Ascending aorta (tissue), 2 donors: ENCODE results near the gene RABGAP1. TPM values are rescaled to one million over a fixed set of nuclear protein-coding genes. Genes with fewer than 3 reads are reported as not detected.

Source experiments
- DNase-seq, 2 donors: peaks; one replicate each; pipeline ENCODE4 v3.0.0-alpha.2; 2019; ENCODE audit warnings: low spot score in 2 of 2
- H3K27ac ChIP-seq, 2 donors: fragments of 200-600 bp; sonication (generic); one replicate each; pipeline ENCODE4 v1.5.1; 2016 to 2017; ENCODE audit warnings: mild to moderate bottlenecking in 1 of 2
- H3K27me3 ChIP-seq: fragments of 200-600 bp; sonication (generic); one replicate; pipeline ENCODE4 v1.5.1; 2017
- H3K36me3 ChIP-seq, 2 donors: fragments of 200-600 bp; sonication (generic); one replicate each; pipeline ENCODE4 v1.5.1; 2016
- H3K4me1 ChIP-seq, 2 donors: fragments of 200-600 bp; sonication (generic); one replicate each; pipeline ENCODE4 v1.5.1; 2016 to 2017; ENCODE audit warnings: mild to moderate bottlenecking in 1 of 2
- H3K4me3 ChIP-seq, 2 donors: fragments of 200-600 bp; sonication (generic); one replicate each; pipeline ENCODE4 v1.5.1; 2016 to 2017; ENCODE audit warnings: mild to moderate bottlenecking in 1 of 2
- H3K9me3 ChIP-seq, 2 donors: fragments of 200-600 bp; sonication (generic); one replicate each; pipeline ENCODE4 v1.5.1; 2016
- CTCF ChIP-seq, 3 experiments: fragments of 200-600 bp in 2 of 3; fragments of 450-650 bp in 1 of 3; sonication (generic) in 2 of 3; IDR thresholded peaks; one replicate each; pipeline ENCODE4 v1.5.1; 2016 to 2019; ENCODE audit warnings: antibody characterized with exemption in 3 of 3, mild to moderate bottlenecking in 1 of 3, moderate library complexity in 1 of 3
- intact Hi-C: fragments of 100-400 bp; cut with DNase I; formaldehyde crosslinking; loops from one replicate; pipeline ENCODE4 v1.15.1; 2023
- total RNA-seq: library from RNA; depleted of rRNA; stranded (reverse); fragments of >200 nt; gene quantifications from one replicate; pipeline ENCODE4 v1.1.0, GENCODE V29; 2016

Gene RABGAP1
- total RNA-seq, 1 donor from 2014 or later: 36.5 TPM

DNA sequence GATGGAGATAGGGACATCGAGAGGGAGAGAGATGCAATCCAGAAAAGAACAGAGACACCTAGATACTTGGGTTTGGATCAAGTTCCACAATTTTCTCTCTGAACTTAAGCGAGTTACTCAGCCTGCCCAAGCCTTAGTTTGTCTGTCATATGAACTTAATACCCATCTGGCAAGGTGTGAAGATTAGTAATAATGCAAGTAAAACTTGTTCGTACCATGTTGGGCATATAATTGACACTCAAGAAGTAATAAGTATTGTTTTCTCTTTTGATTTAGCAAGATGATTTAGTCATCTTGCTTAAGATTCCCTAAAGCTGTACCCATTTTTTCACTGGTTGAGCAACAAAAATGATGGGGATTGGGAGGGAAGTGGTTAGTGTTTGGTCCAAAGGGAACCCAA, 7.5 kb downstream of the RABGAP1 start:
- TF ChIP-seq CTCF (IDR thresholded peaks at IDR 0.05): no peak
- peaks cover 0 to 4% of the 10 kb centered on the region in 2 donors for H3K36me3 ChIP-seq
- H3K4me3 ChIP-seq: no peak overlapping the region
- H3K27ac ChIP-seq: no peak overlapping the region
- H3K9me3 ChIP-seq: no peaks in the 10 kb centered on the region
- peaks cover 5 to 19% of the 10 kb centered on the region in 2 donors for H3K4me1 ChIP-seq
- no peak for DNase-seq
- no peaks in the 10 kb centered on the region for H3K27me3 ChIP-seq
- intact Hi-C loops: no loop called here

GRCh38 chr9:122949696-122950095, 8.9 kb downstream of the RABGAP1 start:
- Histone ChIP-seq H3K36me3 (peaks cover 0 to under 1% of the 10 kb centered on the region in 2 donors), H3K4me3 (no peak overlapping the region), H3K9me3 (no peaks in the 10 kb centered on the region), H3K4me1 (peaks cover 10 to 27% of the 10 kb centered on the region in 2 donors), H3K27me3 (no peaks in the 10 kb centered on the region), H3K27ac (no peak overlapping the region)
- TF ChIP-seq CTCF (IDR thresholded peaks at IDR 0.05): no peak
- intact Hi-C loops: no loop called here
- DNase-seq: no peak

- TF ChIP-seq CTCF (IDR thresholded peaks at IDR 0.05): no peak
- Histone ChIP-seq H3K36me3 (no peaks in the 10 kb centered on the region), H3K4me3 (no peak overlapping the region), H3K27ac (no peak overlapping the region), H3K4me1 (peaks cover 10 to 31% of the 10 kb centered on the region in 2 donors), H3K9me3 (no peaks in the 10 kb centered on the region), H3K27me3 (no peaks in the 10 kb centered on the region)
- intact Hi-C loops: no loop called here
- no peak for DNase-seq
Measured at GRCh38 chr9:122950263-122950662, 9.4 kb downstream of the RABGAP1 start.

DNA sequence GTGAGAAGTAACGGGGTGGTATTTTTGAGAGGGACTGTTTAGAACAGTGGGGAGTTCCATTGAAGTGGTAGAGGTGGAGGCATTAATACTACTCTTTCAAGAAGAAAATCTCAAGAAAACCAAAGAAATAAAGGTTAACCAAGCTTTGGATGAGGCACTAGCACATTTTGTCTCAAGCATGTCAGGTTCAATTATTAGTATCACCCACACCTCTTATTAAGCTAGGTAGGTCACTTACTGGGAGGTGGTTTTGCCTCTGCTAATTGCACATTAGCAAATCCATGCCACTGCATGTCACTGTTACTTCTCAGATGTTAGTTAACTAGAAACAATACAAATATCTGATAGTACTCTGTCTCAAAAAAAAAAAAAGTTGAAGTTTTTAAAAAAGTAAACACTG, 10.2 kb downstream of the RABGAP1 start:
- Histone ChIP-seq H3K27ac (no peak overlapping the region), H3K9me3 (no peaks in the 10 kb centered on the region), H3K27me3 (no peaks in the 10 kb centered on the region), H3K4me3 (no peak overlapping the region), H3K4me1 (peaks cover 6 to 32% of the 10 kb centered on the region in 2 donors), H3K36me3 (no peaks in the 10 kb centered on the region)
- no peak for DNase-seq
- intact Hi-C loops: no loop called here
- no peak for TF ChIP-seq CTCF (IDR thresholded peaks at IDR 0.05)

GRCh38 chr9:122954253-122954691, 13.5 kb downstream of the RABGAP1 start:
- H3K9me3 ChIP-seq: no peaks in the 10 kb centered on the region
- H3K27ac ChIP-seq: peak overlapping the region; percentile 10 to 43
- no peak overlapping the region for H3K4me3 ChIP-seq
- intact Hi-C loops: no loop called here
- peaks cover 0 to 8% of the 10 kb centered on the region in 2 donors for H3K36me3 ChIP-seq
- DNase-seq: no peak
- H3K27me3 ChIP-seq: no peaks in the 10 kb centered on the region
- no peak for TF ChIP-seq CTCF (IDR thresholded peaks at IDR 0.05)
- peaks cover 5 to 27% of the 10 kb centered on the region in 2 donors for H3K4me1 ChIP-seq

DNA sequence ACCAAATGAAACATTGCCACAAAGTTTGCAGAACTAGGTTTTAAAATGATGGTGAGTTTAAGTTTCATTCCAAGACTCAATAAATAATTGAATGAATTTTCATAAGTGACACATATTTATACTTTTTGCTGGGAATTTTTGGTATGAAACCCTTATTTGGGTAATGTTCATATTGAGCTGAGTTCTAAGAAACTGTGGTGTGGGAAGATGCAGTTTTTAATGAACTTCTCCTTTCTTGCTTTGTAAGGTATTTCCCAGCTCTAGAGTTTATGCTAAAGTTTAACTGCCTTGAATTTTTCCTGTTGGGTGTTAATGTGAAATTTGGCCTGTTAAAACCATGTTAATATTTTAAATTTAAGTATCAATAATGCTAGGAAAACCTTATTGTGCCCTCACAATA, 15.1 kb downstream of the RABGAP1 start:
- DNase-seq: no peak
- H3K27me3 ChIP-seq: no peaks in the 10 kb centered on the region
- H3K9me3 ChIP-seq: no peaks in the 10 kb centered on the region
- TF ChIP-seq CTCF (IDR thresholded peaks at IDR 0.05): no peak
- peaks cover 7 to 22% of the 10 kb centered on the region in 2 donors for H3K36me3 ChIP-seq
- no peak overlapping the region for H3K4me3 ChIP-seq
- H3K4me1 ChIP-seq: peaks cover 5 to 27% of the 10 kb centered on the region in 2 donors
- no peak overlapping the region for H3K27ac ChIP-seq
- intact Hi-C loops: no loop called here
